ENCODE measurements around the gene CERK. TPM values are rescaled to one million over a fixed set of nuclear protein-coding genes. Genes with fewer than 3 reads are reported as not detected.

CERK gene
- total and polyA plus RNA-seq, 2 of the 13 experiments (the other 11 are each of a cell fraction or from before 2014, with no cell fraction given): 40.3 to 41.9 TPM

DNA sequence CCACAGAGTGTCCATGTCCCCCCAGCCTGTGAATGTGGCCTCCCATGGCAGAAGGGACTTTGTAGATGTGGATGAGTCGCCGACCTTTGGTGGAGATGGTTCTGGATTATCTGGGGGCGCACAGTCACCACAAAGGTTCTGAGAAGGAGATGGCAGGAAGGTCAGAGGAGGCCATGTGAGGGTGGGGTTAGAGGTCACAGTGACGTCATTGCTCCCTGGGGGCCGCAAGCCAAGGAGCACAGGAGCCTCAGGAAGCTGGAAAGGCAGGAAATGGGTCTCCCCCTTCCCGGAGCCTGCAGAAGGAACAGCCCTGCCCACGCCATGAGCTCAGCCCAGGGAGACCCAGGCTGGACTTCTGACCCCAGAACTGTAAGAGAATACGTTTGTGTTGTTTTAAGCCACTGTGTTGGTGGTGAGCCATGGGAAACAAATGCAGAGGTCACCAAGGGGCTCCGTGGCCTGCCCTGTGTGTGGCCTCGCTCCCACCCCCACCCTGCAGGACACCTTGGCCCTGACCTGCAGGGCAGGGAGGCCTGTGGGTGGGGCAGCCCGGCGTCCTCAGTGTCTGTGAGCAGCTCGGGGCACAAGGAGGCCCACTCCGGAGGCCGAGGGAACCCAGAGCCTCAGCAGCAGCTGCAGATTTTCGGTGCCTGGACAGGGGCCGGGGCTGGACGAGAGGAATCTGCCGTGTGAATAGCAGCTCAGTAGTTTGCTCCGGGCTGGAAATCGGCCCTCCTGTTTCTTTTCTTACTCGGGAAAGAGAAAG, 85.8 kb downstream of the CERK start (continued):
- no peak for TF ChIP-seq ZNF780A (CRISPR knock-in tag; IDR thresholded peaks at IDR 0.05)
- no peak for TF ChIP-seq ZFP41 (CRISPR knock-in tag; IDR thresholded peaks at IDR 0.05; ENCODE audit: borderline replicate concordance)
- no peak for TF ChIP-seq ZNF788 (CRISPR knock-in tag; IDR thresholded peaks at IDR 0.05; ENCODE audit: borderline replicate concordance)
- TF ChIP-seq YEATS4 (CRISPR knock-in tag; IDR thresholded peaks at IDR 0.05; ENCODE audit: borderline replicate concordance): peak; percentile 63
- no peak for TF ChIP-seq EED (CRISPR knock-in tag; IDR thresholded peaks at IDR 0.05)
- TF ChIP-seq, protein P1, sequence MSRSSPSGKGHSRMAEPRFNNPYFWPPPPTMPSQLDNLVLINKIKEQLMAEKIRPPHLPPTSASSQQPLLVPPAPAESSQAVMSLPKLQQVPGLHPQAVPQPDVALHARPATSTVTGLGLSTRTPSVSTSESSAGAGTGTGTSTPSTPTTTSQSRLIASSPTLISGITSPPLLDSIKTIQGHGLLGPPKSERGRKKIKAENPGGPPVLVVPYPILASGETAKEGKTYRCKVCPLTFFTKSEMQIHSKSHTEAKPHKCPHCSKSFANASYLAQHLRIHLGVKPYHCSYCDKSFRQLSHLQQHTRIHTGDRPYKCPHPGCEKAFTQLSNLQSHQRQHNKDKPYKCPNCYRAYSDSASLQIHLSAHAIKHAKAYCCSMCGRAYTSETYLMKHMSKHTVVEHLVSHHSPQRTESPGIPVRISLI (CRISPR knock-in tag; IDR thresholded peaks at IDR 0.05; ENCODE audit: borderline replicate concordance): no peak
- TF ChIP-seq, protein P2, sequence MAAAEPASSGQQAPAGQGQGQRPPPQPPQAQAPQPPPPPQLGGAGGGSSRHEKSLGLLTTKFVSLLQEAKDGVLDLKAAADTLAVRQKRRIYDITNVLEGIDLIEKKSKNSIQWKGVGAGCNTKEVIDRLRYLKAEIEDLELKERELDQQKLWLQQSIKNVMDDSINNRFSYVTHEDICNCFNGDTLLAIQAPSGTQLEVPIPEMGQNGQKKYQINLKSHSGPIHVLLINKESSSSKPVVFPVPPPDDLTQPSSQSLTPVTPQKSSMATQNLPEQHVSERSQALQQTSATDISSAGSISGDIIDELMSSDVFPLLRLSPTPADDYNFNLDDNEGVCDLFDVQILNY (CRISPR knock-in tag; conservative IDR thresholded peaks at IDR 0.05): no peak
- TF ChIP-seq KDM3A (CRISPR knock-in tag; IDR thresholded peaks at IDR 0.05; ENCODE audit: low read depth): peak; percentile 55; the same call in 1 of the 2 replicates
- no peak for TF ChIP-seq HNRNPK (IDR thresholded peaks at IDR 0.05; ENCODE audit: low read depth, low read length, poor library complexity, severe bottlenecking)
- TF ChIP-seq, protein P3, sequence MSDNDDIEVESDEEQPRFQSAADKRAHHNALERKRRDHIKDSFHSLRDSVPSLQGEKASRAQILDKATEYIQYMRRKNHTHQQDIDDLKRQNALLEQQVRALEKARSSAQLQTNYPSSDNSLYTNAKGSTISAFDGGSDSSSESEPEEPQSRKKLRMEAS (IDR thresholded peaks at IDR 0.05): no peak
- TF ChIP-seq STAT5B (CRISPR knock-in tag; IDR thresholded peaks at IDR 0.05): no peak
- TF ChIP-seq ZNF264 (CRISPR knock-in tag; IDR thresholded peaks at IDR 0.05): 0 out of 2 replicates have a peak, but pooled peaks have one; percentile 63
- TF ChIP-seq ZNF121 (CRISPR knock-in tag; IDR thresholded peaks at IDR 0.05): no peak
- TF ChIP-seq ZNF33B (CRISPR knock-in tag; IDR thresholded peaks at IDR 0.05): peak; percentile 34; the same call in 1 of the 2 replicates
- peak; percentile 40; the same call in 1 of the 2 replicates for TF ChIP-seq RCOR2 (CRISPR knock-in tag; IDR thresholded peaks at IDR 0.05)
- TF ChIP-seq, protein P4, sequence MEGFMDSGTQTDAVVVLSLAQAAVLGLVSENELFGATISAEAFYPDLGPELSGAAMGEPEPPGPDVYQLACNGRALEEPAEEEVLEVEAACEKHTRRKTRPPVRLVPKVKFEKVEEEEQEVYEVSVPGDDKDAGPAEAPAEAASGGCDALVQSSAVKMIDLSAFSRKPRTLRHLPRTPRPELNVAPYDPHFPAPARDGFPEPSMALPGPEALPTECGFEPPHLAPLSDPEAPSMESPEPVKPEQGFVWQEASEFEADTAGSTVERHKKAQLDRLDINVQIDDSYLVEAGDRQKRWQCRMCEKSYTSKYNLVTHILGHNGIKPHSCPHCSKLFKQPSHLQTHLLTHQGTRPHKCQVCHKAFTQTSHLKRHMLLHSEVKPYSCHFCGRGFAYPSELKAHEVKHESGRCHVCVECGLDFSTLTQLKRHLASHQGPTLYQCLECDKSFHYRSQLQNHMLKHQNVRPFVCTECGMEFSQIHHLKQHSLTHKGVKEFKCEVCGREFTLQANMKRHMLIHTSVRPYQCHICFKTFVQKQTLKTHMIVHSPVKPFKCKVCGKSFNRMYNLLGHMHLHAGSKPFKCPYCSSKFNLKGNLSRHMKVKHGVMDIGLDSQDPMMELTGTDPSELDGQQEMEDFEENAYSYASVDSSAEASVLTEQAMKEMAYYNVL (CRISPR knock-in tag; IDR thresholded peaks at IDR 0.05; ENCODE audit: borderline replicate concordance): no peak; the same call in 1 of the 2 replicates
- 0 out of 2 replicates have a peak, but pooled peaks have one; percentile 58 for TF ChIP-seq KLF9 (CRISPR knock-in tag; IDR thresholded peaks at IDR 0.05; ENCODE audit: low read depth)
- peak; percentile 40 for TF ChIP-seq YY1 (IDR thresholded peaks at IDR 0.05; ENCODE audit: insufficient read depth, insufficient replicate concordance, low read depth, low read length)
- no peak for TF ChIP-seq MEIS2 (CRISPR knock-in tag; IDR thresholded peaks at IDR 0.05)
- TF ChIP-seq POLR2AphosphoS5 (IDR thresholded peaks at IDR 0.05; ENCODE audit: low read depth, low read length): no peak
- no peak for TF ChIP-seq ARNT (IDR thresholded peaks at IDR 0.05)
- TF ChIP-seq, protein P5, sequence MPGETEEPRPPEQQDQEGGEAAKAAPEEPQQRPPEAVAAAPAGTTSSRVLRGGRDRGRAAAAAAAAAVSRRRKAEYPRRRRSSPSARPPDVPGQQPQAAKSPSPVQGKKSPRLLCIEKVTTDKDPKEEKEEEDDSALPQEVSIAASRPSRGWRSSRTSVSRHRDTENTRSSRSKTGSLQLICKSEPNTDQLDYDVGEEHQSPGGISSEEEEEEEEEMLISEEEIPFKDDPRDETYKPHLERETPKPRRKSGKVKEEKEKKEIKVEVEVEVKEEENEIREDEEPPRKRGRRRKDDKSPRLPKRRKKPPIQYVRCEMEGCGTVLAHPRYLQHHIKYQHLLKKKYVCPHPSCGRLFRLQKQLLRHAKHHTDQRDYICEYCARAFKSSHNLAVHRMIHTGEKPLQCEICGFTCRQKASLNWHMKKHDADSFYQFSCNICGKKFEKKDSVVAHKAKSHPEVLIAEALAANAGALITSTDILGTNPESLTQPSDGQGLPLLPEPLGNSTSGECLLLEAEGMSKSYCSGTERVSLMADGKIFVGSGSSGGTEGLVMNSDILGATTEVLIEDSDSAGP (CRISPR knock-in tag; IDR thresholded peaks at IDR 0.05; ENCODE audit: borderline replicate concordance): peak; percentile 37; the same call in 1 of the 2 replicates
- TF ChIP-seq MLLT10 (CRISPR knock-in tag; IDR thresholded peaks at IDR 0.05): no peak
- TF ChIP-seq TMF1 (CRISPR knock-in tag; IDR thresholded peaks at IDR 0.05; ENCODE audit: low read depth): no peak
- TF ChIP-seq, protein P6, sequence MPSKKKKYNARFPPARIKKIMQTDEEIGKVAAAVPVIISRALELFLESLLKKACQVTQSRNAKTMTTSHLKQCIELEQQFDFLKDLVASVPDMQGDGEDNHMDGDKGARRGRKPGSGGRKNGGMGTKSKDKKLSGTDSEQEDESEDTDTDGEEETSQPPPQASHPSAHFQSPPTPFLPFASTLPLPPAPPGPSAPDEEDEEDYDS (CRISPR knock-in tag; IDR thresholded peaks at IDR 0.05): peak; percentile 15; the same call in 1 of the 2 replicates

All from HepG2 (cell line).